ENCODE measurements around the gene C1orf210.

DNA sequence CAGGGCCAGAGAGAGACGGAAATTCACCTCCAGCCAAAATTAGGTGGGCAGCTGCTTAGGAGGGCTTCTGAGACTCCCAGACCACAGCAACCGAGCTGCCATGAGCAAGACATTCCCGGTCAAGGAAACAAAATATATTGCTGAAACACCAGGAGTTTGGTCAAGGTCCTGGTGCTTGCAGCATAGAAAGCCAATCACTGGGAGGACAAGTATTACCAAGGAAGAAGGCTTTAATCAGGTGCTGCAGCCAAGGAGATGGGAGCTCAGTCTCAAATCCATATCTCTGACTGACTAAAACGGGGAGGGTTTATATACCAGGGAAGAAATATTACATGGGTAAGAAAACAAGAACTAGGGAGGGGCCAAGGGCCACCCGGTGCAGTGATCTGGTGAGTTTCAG lies 34.4 kb downstream of the C1orf210 start:
- TF ChIP-seq, protein P1, sequence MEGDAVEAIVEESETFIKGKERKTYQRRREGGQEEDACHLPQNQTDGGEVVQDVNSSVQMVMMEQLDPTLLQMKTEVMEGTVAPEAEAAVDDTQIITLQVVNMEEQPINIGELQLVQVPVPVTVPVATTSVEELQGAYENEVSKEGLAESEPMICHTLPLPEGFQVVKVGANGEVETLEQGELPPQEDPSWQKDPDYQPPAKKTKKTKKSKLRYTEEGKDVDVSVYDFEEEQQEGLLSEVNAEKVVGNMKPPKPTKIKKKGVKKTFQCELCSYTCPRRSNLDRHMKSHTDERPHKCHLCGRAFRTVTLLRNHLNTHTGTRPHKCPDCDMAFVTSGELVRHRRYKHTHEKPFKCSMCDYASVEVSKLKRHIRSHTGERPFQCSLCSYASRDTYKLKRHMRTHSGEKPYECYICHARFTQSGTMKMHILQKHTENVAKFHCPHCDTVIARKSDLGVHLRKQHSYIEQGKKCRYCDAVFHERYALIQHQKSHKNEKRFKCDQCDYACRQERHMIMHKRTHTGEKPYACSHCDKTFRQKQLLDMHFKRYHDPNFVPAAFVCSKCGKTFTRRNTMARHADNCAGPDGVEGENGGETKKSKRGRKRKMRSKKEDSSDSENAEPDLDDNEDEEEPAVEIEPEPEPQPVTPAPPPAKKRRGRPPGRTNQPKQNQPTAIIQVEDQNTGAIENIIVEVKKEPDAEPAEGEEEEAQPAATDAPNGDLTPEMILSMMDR (IDR thresholded peaks at IDR 0.05) = no peak
- no peak for TF ChIP-seq POLR2A (IDR thresholded peaks at IDR 0.05)
